ENCODE data around the gene IFT122.

The IFT122 gene

GRCh38 chr3:129518581-129518980 is 78.6 kb downstream of the IFT122 start:
- Histone ChIP-seq H3K27me3 (replicated peaks; ENCODE audit: control insufficient read depth, insufficient read depth, low read length) (no peaks in the 10 kb centered on the region), H3K4me3 (replicated peaks; ENCODE audit: low read depth, low read length) (no peak overlapping the region), H3K36me3 (ENCODE audit: control insufficient read depth, insufficient read depth, low read length) (no peaks in the 10 kb centered on the region; the same call in 1 of the 2 replicates)
- no peak for TF ChIP-seq CTCF (IDR thresholded peaks at IDR 0.05; ENCODE audit: insufficient read depth, low read length, poor library complexity, severe bottlenecking)
- DNase-seq (ENCODE audit: extremely low read depth, insufficient read length), result no peak

- Histone ChIP-seq H3K4me3 (replicated peaks; ENCODE audit: low read depth, low read length) (no peak overlapping the region), H3K27me3 (replicated peaks; ENCODE audit: control insufficient read depth, insufficient read depth, low read length) (no peaks in the 10 kb centered on the region), H3K36me3 (ENCODE audit: control insufficient read depth, insufficient read depth, low read length) (no peaks in the 10 kb centered on the region; the same call in 1 of the 2 replicates)
- TF ChIP-seq CTCF (IDR thresholded peaks at IDR 0.05; ENCODE audit: insufficient read depth, low read length, poor library complexity, severe bottlenecking), result no peak
- no peak for DNase-seq (ENCODE audit: extremely low read depth, insufficient read length)
Observed at GRCh38 chr3:129519449-129519848, 79.4 kb downstream of the IFT122 start.

GRCh38 chr3:129519896-129520715 is 80.1 kb downstream of the IFT122 start:
- H3K36me3 ChIP-seq (ENCODE audit: control insufficient read depth, insufficient read depth, low read length), result no peaks in the 10 kb centered on the region; the same call in 1 of the 2 replicates
- H3K27me3 ChIP-seq (replicated peaks; ENCODE audit: control insufficient read depth, insufficient read depth, low read length), result no peaks in the 10 kb centered on the region
- no peak for DNase-seq (ENCODE audit: extremely low read depth, insufficient read length)
- H3K4me3 ChIP-seq (replicated peaks; ENCODE audit: low read depth, low read length), result no peak overlapping the region
- TF ChIP-seq CTCF (IDR thresholded peaks at IDR 0.05; ENCODE audit: insufficient read depth, low read length, poor library complexity, severe bottlenecking), result no peak

- no peaks in the 10 kb centered on the region for H3K27me3 ChIP-seq (replicated peaks; ENCODE audit: control insufficient read depth, insufficient read depth, low read length)
- DNase-seq (ENCODE audit: extremely low read depth, insufficient read length), result no peak
- no peaks in the 10 kb centered on the region; the same call in 1 of the 2 replicates for H3K36me3 ChIP-seq (ENCODE audit: control insufficient read depth, insufficient read depth, low read length)
- no peak overlapping the region for H3K4me3 ChIP-seq (replicated peaks; ENCODE audit: low read depth, low read length)
- TF ChIP-seq CTCF (IDR thresholded peaks at IDR 0.05; ENCODE audit: insufficient read depth, low read length, poor library complexity, severe bottlenecking), result no peak
Observed at GRCh38 chr3:129520960-129521359, 80.9 kb downstream of the IFT122 start.

GRCh38 chr3:129521611-129522010 is 81.6 kb downstream of the IFT122 start:
- no peak overlapping the region for H3K4me3 ChIP-seq (replicated peaks; ENCODE audit: low read depth, low read length)
- no peak for DNase-seq (ENCODE audit: extremely low read depth, insufficient read length)
- no peaks in the 10 kb centered on the region; the same call in 1 of the 2 replicates for H3K36me3 ChIP-seq (ENCODE audit: control insufficient read depth, insufficient read depth, low read length)
- no peaks in the 10 kb centered on the region for H3K27me3 ChIP-seq (replicated peaks; ENCODE audit: control insufficient read depth, insufficient read depth, low read length)
- no peak for TF ChIP-seq CTCF (IDR thresholded peaks at IDR 0.05; ENCODE audit: insufficient read depth, low read length, poor library complexity, severe bottlenecking)
